ENCODE data around the gene TOM1L1. TPM values are rescaled to one million over a fixed set of nuclear protein-coding genes. Genes with fewer than 3 reads are reported as not detected.
A peak's percentile ranks its signal among the peaks of the same experiment; 100 is the strongest.

Gene TOM1L1
- total and polyA plus RNA-seq, 3 donors from 2014 or later: 27.9 to 35.5 (median 28.7) TPM

- no peaks in the 10 kb centered on the region for H3K27me3 ChIP-seq
- no peak overlapping the region for H3K4me3 ChIP-seq
- no peaks in the 10 kb centered on the region for H3K4me1 ChIP-seq
- no peaks in the 10 kb centered on the region for H3K9me3 ChIP-seq
- no peak overlapping the region for H3K27ac ChIP-seq
- 79 to 86% methylated on average over 8 of the region's 8 CpGs for WGBS, 2 donors
- intact Hi-C loops (cut with DNase I; ENCODE audit: low total_unique reads): loop anchor here (5.0 kb wide), 1 partner anchor 359 kb away; no protein-coding TSS in a partner anchor
- no peaks in the 10 kb centered on the region for H3K36me3 ChIP-seq (ENCODE audit: low read depth, missing control alignments)
- DNase-seq: no peak
- TF ChIP-seq CTCF (IDR thresholded peaks at IDR 0.05): peak in 2 of 3 experiments; percentile 49 to 65
- no peak for TF ChIP-seq POLR2A (IDR thresholded peaks at IDR 0.05)
Observed at GRCh38 chr17:54992797-54993639, 92.4 kb downstream of the TOM1L1 start.

- DNase-seq: no peak
- no peaks in the 10 kb centered on the region for H3K9me3 ChIP-seq
- H3K4me3 ChIP-seq: no peak overlapping the region
- TF ChIP-seq POLR2A (IDR thresholded peaks at IDR 0.05): no peak
- no peak for TF ChIP-seq CTCF (IDR thresholded peaks at IDR 0.05)
- H3K27me3 ChIP-seq: no peaks in the 10 kb centered on the region
- intact Hi-C loops (cut with DNase I; ENCODE audit: low total_unique reads): no loop called here
- no peaks in the 10 kb centered on the region for H3K4me1 ChIP-seq
- no peak overlapping the region for H3K27ac ChIP-seq
- 94 to 100% methylated on average over 1 of the region's 1 CpG for WGBS, 2 donors
- no peaks in the 10 kb centered on the region for H3K36me3 ChIP-seq (ENCODE audit: low read depth, missing control alignments)
Observed at GRCh38 chr17:54996441-54996840, 95.8 kb downstream of the TOM1L1 start.

GRCh38 chr17:55002458-55002857 is 101.8 kb downstream of the TOM1L1 start:
- no peaks in the 10 kb centered on the region for H3K27me3 ChIP-seq
- H3K27ac ChIP-seq: no peak overlapping the region
- no peaks in the 10 kb centered on the region for H3K9me3 ChIP-seq
- no peak overlapping the region for H3K4me3 ChIP-seq
- TF ChIP-seq POLR2A (IDR thresholded peaks at IDR 0.05) (no peak), CTCF (IDR thresholded peaks at IDR 0.05) (no peak)
- no peaks in the 10 kb centered on the region for H3K4me1 ChIP-seq
- intact Hi-C loops (cut with DNase I; ENCODE audit: low total_unique reads): no loop called here
- H3K36me3 ChIP-seq (ENCODE audit: low read depth, missing control alignments): no peaks in the 10 kb centered on the region
- no peak for DNase-seq

DNA sequence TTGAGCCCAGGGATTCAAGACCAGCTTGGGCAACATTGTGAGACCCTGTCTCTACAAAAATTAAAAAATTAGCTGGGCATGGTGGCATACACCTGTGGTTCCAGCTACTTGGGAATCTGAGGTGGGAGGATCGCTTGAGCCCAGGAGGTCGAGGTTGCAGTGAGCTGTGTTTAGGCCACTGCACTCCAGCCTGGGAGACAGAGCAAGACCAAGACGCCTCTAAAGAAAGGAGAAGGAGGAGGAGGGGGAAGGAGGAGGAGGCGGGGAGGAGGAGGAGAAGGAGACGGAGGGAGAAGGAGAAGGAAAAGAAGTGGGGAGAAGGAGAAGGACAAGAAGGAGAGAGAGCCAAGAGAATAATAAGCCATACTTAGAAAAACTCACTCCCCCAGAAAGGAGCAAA is 103.8 kb downstream of the TOM1L1 start:
- DNase-seq: no peak
- Histone ChIP-seq H3K36me3 (ENCODE audit: low read depth, missing control alignments) (no peaks in the 10 kb centered on the region), H3K9me3 (no peaks in the 10 kb centered on the region), H3K4me1 (no peaks in the 10 kb centered on the region), H3K27ac (no peak overlapping the region), H3K27me3 (no peaks in the 10 kb centered on the region), H3K4me3 (no peak overlapping the region)
- WGBS, 2 donors: 83 to 85% methylated on average over 5 of the region's 5 CpGs
- no peak for TF ChIP-seq POLR2A (IDR thresholded peaks at IDR 0.05)
- no peak for TF ChIP-seq CTCF (IDR thresholded peaks at IDR 0.05)
- intact Hi-C loops (cut with DNase I; ENCODE audit: low total_unique reads): no loop called here

- Histone ChIP-seq H3K4me1 (no peaks in the 10 kb centered on the region), H3K36me3 (ENCODE audit: low read depth, missing control alignments) (no peaks in the 10 kb centered on the region), H3K27ac (no peak overlapping the region), H3K4me3 (no peak overlapping the region), H3K9me3 (no peaks in the 10 kb centered on the region), H3K27me3 (no peaks in the 10 kb centered on the region)
- intact Hi-C loops (cut with DNase I; ENCODE audit: low total_unique reads): no loop called here
- TF ChIP-seq POLR2A (IDR thresholded peaks at IDR 0.05) (no peak), CTCF (IDR thresholded peaks at IDR 0.05) (peak in 1 of 3 experiments; percentile 9)
- no peak for DNase-seq
- WGBS, 2 donors: 88 to 100% methylated on average over 1 of the region's 1 CpG
Observed at GRCh38 chr17:55005520-55005919, 104.9 kb downstream of the TOM1L1 start.
